ENCODE data around the gene SPNS1. TPM values are rescaled to one million over a fixed set of nuclear protein-coding genes. Genes with fewer than 3 reads are reported as not detected.
"Not testable (repeated sequence)": the region's sequence is repeated elsewhere in the genome, so short reads cannot be mapped to it uniquely, and the experiment has no call there.

Gene SPNS1
- total RNA-seq, 1 experiment from 2014 or later: 22.1 TPM

- DNase-seq, H3K36me3 ChIP-seq, H3K4me3 ChIP-seq: not testable (repeated sequence)
Observed at GRCh38 chr16:28980330-28980729, 5.8 kb downstream of the SPNS1 start.

GRCh38 chr16:28980929-28981328, 6.4 kb downstream of the SPNS1 start:
- no peak for DNase-seq
- H3K4me1 ChIP-seq: no peaks in the 10 kb centered on the region

More at GRCh38 chr16:28980330-28980729, 5.8 kb downstream of the SPNS1 start:
- H3K27ac ChIP-seq; H3K4me1 ChIP-seq; H3K9me3 ChIP-seq (replicated peaks); H3K27me3 ChIP-seq: not testable (repeated sequence)

GRCh38 chr16:28981517-28981916, 6.9 kb downstream of the SPNS1 start:
- DNase-seq: peak; percentile 32 to 60
- Histone ChIP-seq H3K4me3 (no peak overlapping the region), H3K36me3 (no peaks in the 10 kb centered on the region), H3K4me1 (no peaks in the 10 kb centered on the region), H3K27me3 (no peaks in the 10 kb centered on the region), H3K9me3 (replicated peaks) (no peaks in the 10 kb centered on the region), H3K27ac (no peak overlapping the region)

More at GRCh38 chr16:28980929-28981328, 6.4 kb downstream of the SPNS1 start:
- Histone ChIP-seq H3K4me3 (no peak overlapping the region), H3K27ac (no peak overlapping the region), H3K9me3 (replicated peaks) (no peaks in the 10 kb centered on the region), H3K27me3 (no peaks in the 10 kb centered on the region), H3K36me3 (no peaks in the 10 kb centered on the region)

- Histone ChIP-seq H3K9me3 (replicated peaks) (no peaks in the 10 kb centered on the region), H3K27me3 (no peaks in the 10 kb centered on the region), H3K36me3 (no peaks in the 10 kb centered on the region), H3K27ac (no peak overlapping the region), H3K4me3 (no peak overlapping the region), H3K4me1 (no peaks in the 10 kb centered on the region)
- no peak for DNase-seq
Observed at GRCh38 chr16:28982418-28982817, 7.8 kb downstream of the SPNS1 start.

- Histone ChIP-seq H3K36me3 (no peaks in the 10 kb centered on the region), H3K27ac (no peak overlapping the region), H3K27me3 (no peaks in the 10 kb centered on the region), H3K9me3 (replicated peaks) (no peaks in the 10 kb centered on the region), H3K4me1 (no peaks in the 10 kb centered on the region), H3K4me3 (no peak overlapping the region)
- no peak for DNase-seq
Observed at GRCh38 chr16:28982949-28983348, 8.4 kb downstream of the SPNS1 start.

GRCh38 chr16:28983644-28984043, 9.1 kb downstream of the SPNS1 start:
- Histone ChIP-seq H3K4me1 (no peaks in the 10 kb centered on the region), H3K36me3 (no peaks in the 10 kb centered on the region), H3K4me3 (no peak overlapping the region), H3K9me3 (replicated peaks) (no peaks in the 10 kb centered on the region), H3K27me3 (no peaks in the 10 kb centered on the region), H3K27ac (no peak overlapping the region)
- DNase-seq: no peak

- no peak overlapping the region for H3K4me3 ChIP-seq
- H3K4me1 ChIP-seq: no peaks in the 10 kb centered on the region
- no peak for DNase-seq
- no peaks in the 10 kb centered on the region for H3K36me3 ChIP-seq
- H3K27me3 ChIP-seq: no peaks in the 10 kb centered on the region
- no peaks in the 10 kb centered on the region for H3K9me3 ChIP-seq (replicated peaks)
- H3K27ac ChIP-seq: no peak overlapping the region
Observed at GRCh38 chr16:28984091-28984490, 9.5 kb downstream of the SPNS1 start.

GRCh38 chr16:28984619-28985135, 10.1 kb downstream of the SPNS1 start, which contains the start of gene LAT:
LAT (plus strand) TSS chr16:28985052; CDS start chr16:28985418, 366 bp downstream.
- Histone ChIP-seq H3K4me1 (no peaks in the 10 kb centered on the region), H3K36me3 (no peaks in the 10 kb centered on the region), H3K27ac (no peak within 1 kb of the TSS), H3K27me3 (no peaks in the 10 kb centered on the region), H3K9me3 (replicated peaks) (no peaks in the 10 kb centered on the region), H3K4me3 (no peak within 1 kb of the TSS)
- no peak for DNase-seq

- no peaks in the 10 kb centered on the region for H3K9me3 ChIP-seq (replicated peaks)
- H3K36me3 ChIP-seq: no peaks in the 10 kb centered on the region
- H3K27ac ChIP-seq: no peak overlapping the region
- DNase-seq: no peak
- no peaks in the 10 kb centered on the region for H3K4me1 ChIP-seq
- no peak overlapping the region for H3K4me3 ChIP-seq
- no peaks in the 10 kb centered on the region for H3K27me3 ChIP-seq
Observed at GRCh38 chr16:28985211-28986041, 10.8 kb downstream of the SPNS1 start.

- H3K9me3 ChIP-seq (replicated peaks): no peaks in the 10 kb centered on the region
- H3K4me3 ChIP-seq: no peak overlapping the region
- DNase-seq: no peak
- no peak overlapping the region for H3K27ac ChIP-seq
- H3K36me3 ChIP-seq: no peaks in the 10 kb centered on the region
- no peaks in the 10 kb centered on the region for H3K4me1 ChIP-seq
- H3K27me3 ChIP-seq: no peaks in the 10 kb centered on the region
Observed at GRCh38 chr16:28986046-28986445, 11.5 kb downstream of the SPNS1 start.

GRCh38 chr16:28986492-28986891, 11.9 kb downstream of the SPNS1 start:
- no peak overlapping the region for H3K4me3 ChIP-seq
- H3K27ac ChIP-seq: no peak overlapping the region
- no peak for DNase-seq
- H3K9me3 ChIP-seq (replicated peaks): no peaks in the 10 kb centered on the region
- H3K4me1 ChIP-seq: no peaks in the 10 kb centered on the region
- no peaks in the 10 kb centered on the region for H3K36me3 ChIP-seq
- no peaks in the 10 kb centered on the region for H3K27me3 ChIP-seq

GRCh38 chr16:28987170-28987853, 12.7 kb downstream of the SPNS1 start:
- DNase-seq: no peak
- no peaks in the 10 kb centered on the region for H3K9me3 ChIP-seq (replicated peaks)

GRCh38 chr16:28989363-28989762, 14.8 kb downstream of the SPNS1 start:
- Histone ChIP-seq H3K27ac (no peak overlapping the region), H3K27me3 (no peaks in the 10 kb centered on the region), H3K9me3 (replicated peaks) (no peaks in the 10 kb centered on the region), H3K36me3 (no peaks in the 10 kb centered on the region), H3K4me1 (no peaks in the 10 kb centered on the region), H3K4me3 (no peak overlapping the region)
- no peak for DNase-seq

More at GRCh38 chr16:28987170-28987853, 12.7 kb downstream of the SPNS1 start:
- Histone ChIP-seq H3K4me1 (no peaks in the 10 kb centered on the region), H3K4me3 (no peak overlapping the region), H3K36me3 (no peaks in the 10 kb centered on the region), H3K27me3 (no peaks in the 10 kb centered on the region), H3K27ac (no peak overlapping the region)

GRCh38 chr16:28990375-28991040, 15.9 kb downstream of the SPNS1 start:
- Histone ChIP-seq H3K36me3 (no peaks in the 10 kb centered on the region), H3K4me1 (no peaks in the 10 kb centered on the region), H3K9me3 (replicated peaks) (no peaks in the 10 kb centered on the region), H3K27ac (no peak overlapping the region), H3K27me3 (no peaks in the 10 kb centered on the region), H3K4me3 (no peak overlapping the region)
- no peak for DNase-seq

GRCh38 chr16:28991687-28992086, 17.1 kb downstream of the SPNS1 start:
- H3K4me1 ChIP-seq: no peaks in the 10 kb centered on the region
- H3K27me3 ChIP-seq: no peaks in the 10 kb centered on the region
- H3K27ac ChIP-seq: no peak overlapping the region
- no peaks in the 10 kb centered on the region for H3K36me3 ChIP-seq
- no peaks in the 10 kb centered on the region for H3K9me3 ChIP-seq (replicated peaks)
- DNase-seq: no peak
- H3K4me3 ChIP-seq: no peak overlapping the region

Data from SJCRH30 (cell line).